NT2/D1 (cell line): ENCODE data around the gene PELI1.

Source experiments
- DNase-seq: peaks from one replicate; pipeline ENCODE4 v3.0.0-alpha.2; 2011; ENCODE audit warnings: low read depth, low spot score
- H3K27me3 ChIP-seq: 2 replicates; pipeline ENCODE4 v1.6.0; 2011; ENCODE audit warnings: mild to moderate bottlenecking; ENCODE audit not compliant: insufficient read length, insufficient read depth
- H3K36me3 ChIP-seq: 2 replicates; pipeline ENCODE4 v1.6.1; 2011; ENCODE audit warnings: mild to moderate bottlenecking, low read length, mixed read lengths; ENCODE audit not compliant: insufficient read depth, insufficient read length
- H3K4me1 ChIP-seq: 2 replicates; pipeline ENCODE4 v1.5.1; 2011; ENCODE audit not compliant: insufficient read depth, insufficient read length
- H3K4me3 ChIP-seq: 2 replicates; pipeline ENCODE4 v1.5.1; 2011; ENCODE audit warnings: low read depth; ENCODE audit not compliant: insufficient read length
- H3K9ac ChIP-seq: 2 replicates; pipeline ENCODE4 v1.6.0; 2011; ENCODE audit warnings: low read depth; ENCODE audit not compliant: insufficient read length
- H3K9me3 ChIP-seq: 2 replicates; pipeline ENCODE4 v1.5.1; 2011; ENCODE audit warnings: mild to moderate bottlenecking, low read length; ENCODE audit not compliant: insufficient read depth
- SUZ12 ChIP-seq: IDR thresholded peaks from 2 replicates; pipeline ENCODE4 v1.6.1; 2011; ENCODE audit not compliant: insufficient read length, insufficient read depth; ENCODE audit errors: extremely low read depth
- YY1 ChIP-seq: IDR thresholded peaks from 2 replicates; pipeline ENCODE4 v1.6.1; 2011; ENCODE audit not compliant: insufficient read length, insufficient read depth
- ZNF274 ChIP-seq: IDR thresholded peaks from 2 replicates; pipeline ENCODE4 v1.6.1; 2011; ENCODE audit warnings: mild to moderate bottlenecking, low read depth, low read length

Gene PELI1

DNA sequence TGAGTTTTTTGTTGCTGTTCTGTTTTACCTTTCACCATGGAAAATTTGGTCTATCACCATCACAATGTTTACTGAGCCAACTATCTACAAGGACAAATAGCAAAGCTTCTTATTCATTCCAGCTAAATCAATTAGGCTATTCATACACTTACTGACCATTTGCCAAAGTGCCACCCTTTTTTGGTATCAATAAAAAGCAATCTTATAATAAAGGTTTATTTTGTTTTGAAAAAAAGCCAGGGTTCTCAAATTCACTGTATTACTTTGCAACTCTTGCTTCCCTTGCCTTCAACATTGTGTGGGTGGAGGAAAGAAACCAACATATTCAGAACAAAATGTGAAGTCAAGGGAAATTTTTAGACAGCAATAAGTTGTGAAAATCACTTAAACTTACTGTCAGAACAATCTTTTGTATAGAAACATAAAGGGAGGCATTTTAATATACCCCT lies 15.3 kb downstream of the PELI1 start:
- H3K4me1 ChIP-seq: no peaks in the 10 kb centered on the region
- TF ChIP-seq YY1 (no peak), SUZ12 (no peak), ZNF274 (no peak)
- H3K36me3 ChIP-seq: no peaks in the 10 kb centered on the region
- H3K27me3 ChIP-seq: no peaks in the 10 kb centered on the region
- H3K4me3 ChIP-seq: no peak overlapping the region
- no peak for DNase-seq
- no peaks in the 10 kb centered on the region for H3K9me3 ChIP-seq
- H3K9ac ChIP-seq: no peak overlapping the region

DNA sequence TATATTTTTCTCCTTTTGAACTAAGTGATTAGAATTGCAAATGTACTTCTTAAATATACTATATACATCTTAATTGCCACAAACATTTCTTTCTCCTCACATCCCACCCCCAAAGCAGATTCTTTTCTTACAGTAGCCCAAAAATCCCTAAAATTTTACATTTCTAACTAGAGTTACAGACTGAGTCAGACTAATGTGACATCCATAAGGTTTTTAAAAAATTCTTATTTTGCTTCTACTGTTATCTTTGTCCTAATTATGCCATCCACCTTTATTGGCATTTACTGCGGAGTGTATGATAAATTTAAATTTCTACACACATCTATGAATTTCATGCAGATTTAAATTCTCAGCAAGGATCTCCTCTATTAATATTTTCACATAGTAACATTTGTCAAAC lies 15.8 kb downstream of the PELI1 start:
- no peaks in the 10 kb centered on the region for H3K4me1 ChIP-seq
- H3K9ac ChIP-seq: no peak overlapping the region
- TF ChIP-seq SUZ12 (no peak), ZNF274 (no peak), YY1 (no peak)
- DNase-seq: no peak
- no peaks in the 10 kb centered on the region for H3K9me3 ChIP-seq
- no peak overlapping the region for H3K4me3 ChIP-seq
- H3K36me3 ChIP-seq: no peaks in the 10 kb centered on the region
- H3K27me3 ChIP-seq: no peaks in the 10 kb centered on the region

DNA sequence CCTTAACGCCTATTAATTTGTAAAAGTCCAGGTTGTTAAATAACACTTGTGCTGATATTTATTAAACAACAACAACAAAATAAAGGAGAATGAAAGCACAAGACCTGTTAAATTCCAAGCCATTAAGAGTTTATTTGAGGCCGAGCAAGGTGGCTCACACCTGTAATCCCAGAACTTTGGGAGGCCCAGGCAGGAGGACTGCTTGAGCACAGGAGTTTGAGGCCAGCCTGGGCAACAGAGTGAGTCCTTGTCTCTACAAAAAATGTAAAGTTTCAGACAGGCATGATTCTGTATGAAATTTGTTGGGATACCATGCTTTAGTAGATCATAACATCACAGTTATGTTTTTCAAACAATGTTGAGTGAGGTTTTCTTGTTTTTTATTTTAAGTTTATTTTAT lies 17.1 kb downstream of the PELI1 start:
- Histone ChIP-seq H3K4me3 (no peak overlapping the region), H3K4me1 (no peaks in the 10 kb centered on the region), H3K36me3 (no peaks in the 10 kb centered on the region), H3K27me3 (no peaks in the 10 kb centered on the region), H3K9me3 (no peaks in the 10 kb centered on the region), H3K9ac (no peak overlapping the region)
- DNase-seq: no peak
- no peak for TF ChIP-seq SUZ12
- no peak for TF ChIP-seq YY1
- TF ChIP-seq ZNF274: no peak

DNA sequence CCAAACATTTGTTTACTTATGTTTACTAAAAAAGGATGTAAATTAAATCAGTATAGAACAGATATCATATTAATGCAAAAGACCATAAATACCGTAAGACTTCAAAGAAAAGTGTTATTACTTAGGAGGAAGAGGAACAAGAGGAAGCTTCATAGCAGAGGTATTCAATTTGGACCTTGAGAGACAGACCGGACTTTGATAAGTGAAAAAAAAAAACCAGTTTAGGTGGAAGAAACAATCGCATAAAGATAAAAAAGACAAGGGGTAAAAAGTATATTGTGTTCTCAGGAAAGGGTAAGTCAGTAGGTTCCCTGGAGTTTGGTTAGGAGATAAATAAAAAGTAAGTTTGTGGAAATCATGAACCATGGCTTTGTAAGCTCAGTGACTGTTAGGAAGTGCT lies 17.6 kb downstream of the PELI1 start:
- H3K4me3 ChIP-seq: no peak overlapping the region
- H3K36me3 ChIP-seq: no peaks in the 10 kb centered on the region
- H3K27me3 ChIP-seq: no peaks in the 10 kb centered on the region
- no peak for DNase-seq
- no peaks in the 10 kb centered on the region for H3K9me3 ChIP-seq
- H3K4me1 ChIP-seq: no peaks in the 10 kb centered on the region
- no peak overlapping the region for H3K9ac ChIP-seq
- TF ChIP-seq YY1 (no peak), SUZ12 (no peak)

DNA sequence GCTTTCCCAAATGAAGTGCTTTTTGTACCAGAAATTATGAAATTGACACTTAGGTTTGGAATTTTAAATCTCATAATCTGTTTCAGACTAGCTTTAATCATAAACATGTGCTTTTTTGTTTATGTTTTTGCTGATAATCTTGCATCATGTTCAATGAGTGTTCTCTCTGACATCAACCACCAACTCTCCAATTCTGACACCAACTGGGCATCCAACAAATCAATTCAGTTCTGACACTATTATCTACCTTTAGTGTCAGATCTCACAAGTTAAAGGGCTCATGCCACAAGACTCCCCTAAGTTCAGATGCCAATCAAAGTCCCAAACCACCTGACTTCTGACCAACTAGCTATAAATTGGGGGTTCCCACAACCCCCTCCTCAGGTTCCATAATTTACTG lies 19.6 kb downstream of the PELI1 start:
- Histone ChIP-seq H3K9me3 (no peaks in the 10 kb centered on the region), H3K27me3 (no peaks in the 10 kb centered on the region), H3K36me3 (no peaks in the 10 kb centered on the region), H3K9ac (no peak overlapping the region), H3K4me3 (no peak overlapping the region), H3K4me1 (no peaks in the 10 kb centered on the region)
- TF ChIP-seq YY1 (no peak), SUZ12 (no peak), ZNF274 (no peak)
- DNase-seq: no peak

DNA sequence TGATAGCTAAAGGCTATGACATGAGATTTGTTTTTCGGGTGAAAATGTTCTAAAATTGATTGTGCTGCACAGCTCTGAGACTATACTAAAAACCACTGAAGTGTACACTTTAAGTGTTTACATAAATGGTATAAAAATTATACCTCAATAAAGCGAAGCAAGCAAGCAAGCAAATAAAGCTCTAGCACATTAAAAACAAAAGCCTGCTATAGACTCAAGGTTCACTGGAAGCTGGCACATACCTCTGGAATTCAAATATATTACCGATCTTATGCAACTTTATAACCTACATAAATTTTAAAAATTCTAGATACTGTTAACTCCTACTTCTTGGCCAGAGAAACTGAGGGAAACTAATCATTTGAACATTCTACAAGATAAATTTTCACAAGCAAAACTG lies 20.1 kb downstream of the PELI1 start:
- Histone ChIP-seq H3K36me3 (no peaks in the 10 kb centered on the region), H3K9me3 (no peaks in the 10 kb centered on the region), H3K27me3 (no peaks in the 10 kb centered on the region), H3K4me1 (no peaks in the 10 kb centered on the region), H3K4me3 (no peak overlapping the region), H3K9ac (no peak overlapping the region)
- DNase-seq: no peak
- no peak for TF ChIP-seq ZNF274

DNA sequence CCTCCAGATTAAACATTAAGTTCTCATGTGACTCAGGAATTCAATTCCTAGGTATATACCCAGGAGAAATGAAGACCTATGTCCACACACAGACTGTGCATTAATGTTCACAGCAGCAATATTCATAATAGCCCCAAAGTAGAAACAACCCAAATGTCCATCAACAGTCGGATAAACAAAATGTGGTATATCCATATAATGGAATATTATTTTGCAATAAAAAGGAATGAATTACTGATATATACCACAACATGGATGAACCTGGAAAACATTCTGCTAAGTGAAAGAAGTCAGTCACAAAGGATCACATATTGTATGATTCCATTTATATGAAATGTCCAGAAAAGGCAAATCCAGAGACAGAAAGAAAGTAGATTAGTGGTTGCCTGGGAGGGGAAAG lies 20.5 kb downstream of the PELI1 start:
- no peak overlapping the region for H3K4me3 ChIP-seq

DNA sequence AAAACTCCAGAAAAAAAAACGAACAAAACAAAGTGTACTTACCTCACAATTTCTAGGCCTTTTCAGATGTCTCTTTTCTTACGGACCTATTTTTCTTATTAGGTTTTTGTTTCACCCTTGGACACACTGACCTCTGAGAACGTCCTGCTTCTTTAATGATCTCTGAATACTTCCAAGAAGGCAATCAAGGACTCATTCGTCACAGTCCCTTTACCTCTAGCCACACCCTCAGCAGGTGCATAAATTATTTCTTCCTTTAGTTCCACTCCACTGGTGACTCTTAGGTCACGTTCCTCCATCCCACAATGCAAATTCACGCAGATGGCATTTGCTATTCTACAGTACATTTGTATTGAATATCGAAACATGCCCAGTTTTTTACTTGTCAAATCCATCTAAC lies 21.9 kb downstream of the PELI1 start:
- no peaks in the 10 kb centered on the region for H3K9me3 ChIP-seq
- H3K4me3 ChIP-seq: no peak overlapping the region
- H3K36me3 ChIP-seq: no peaks in the 10 kb centered on the region
- no peak for TF ChIP-seq YY1
- TF ChIP-seq ZNF274: no peak
- no peak for TF ChIP-seq SUZ12
- no peak overlapping the region for H3K9ac ChIP-seq
- DNase-seq: no peak
- no peaks in the 10 kb centered on the region for H3K27me3 ChIP-seq
- H3K4me1 ChIP-seq: no peaks in the 10 kb centered on the region

More for the DNA sequence above, 20.5 kb downstream of the PELI1 start:
- no peak for DNase-seq
- no peaks in the 10 kb centered on the region for H3K4me1 ChIP-seq
- no peaks in the 10 kb centered on the region for H3K36me3 ChIP-seq
- H3K9ac ChIP-seq: no peak overlapping the region
- TF ChIP-seq YY1 (no peak), SUZ12 (no peak), ZNF274 (no peak)
- no peaks in the 10 kb centered on the region for H3K9me3 ChIP-seq
- H3K27me3 ChIP-seq: no peaks in the 10 kb centered on the region
